ENCODE results near the gene INSYN2B. TPM values are rescaled to one million over a fixed set of nuclear protein-coding genes. Genes with fewer than 3 reads are reported as not detected.

The INSYN2B gene
- total RNA-seq, 1 experiment from 2014 or later: not detected

GRCh38 chr5:169889572-169889971, 90.7 kb downstream of the INSYN2B start:
- no peak overlapping the region for H3K4me3 ChIP-seq (replicated peaks in 1 of 2; ENCODE audit: low read depth in 1 of 2, low read length in 2 of 2)
- H3K9me2 ChIP-seq (ENCODE audit: insufficient read depth): no peaks in the 10 kb centered on the region
- intact Hi-C loops (cut with micrococcal nuclease): no loop called here
- no peak overlapping the region for H3K4me2 ChIP-seq (ENCODE audit: low read length)
- ChIA-PET CTCF (no interaction called here), POLR2A (no interaction called here), RAD21 (ENCODE audit: low non-redundant PET in 1 of 2, low total read pairs in 2 of 2, uncharacterized antibody in 2 of 2, unreplicated experiment in 2 of 2) (no interaction called here)
- no peaks in the 10 kb centered on the region for H3K9me3 ChIP-seq (ENCODE audit: control insufficient read depth in 1 of 2, insufficient read depth in 1 of 2, low read depth in 1 of 2, low read length in 2 of 2)
- TF ChIP-seq ZFX (IDR thresholded peaks at IDR 0.05): no peak
- TF ChIP-seq SIN3A (IDR thresholded peaks at IDR 0.05; ENCODE audit: low read depth): no peak
- no peak for TF ChIP-seq POLR2AphosphoS5 (IDR thresholded peaks at IDR 0.05; ENCODE audit: low read depth, low read length)
- TF ChIP-seq EZH2phosphoT487 (IDR thresholded peaks at IDR 0.05; ENCODE audit: borderline replicate concordance): no peak
- no peak for TF ChIP-seq SRF (IDR thresholded peaks at IDR 0.05; ENCODE audit: low read depth)
- no peak for TF ChIP-seq ZBTB33 (IDR thresholded peaks at IDR 0.05; ENCODE audit: extremely low read depth, insufficient replicate concordance, low read length)
- TF ChIP-seq ATF3 (IDR thresholded peaks at IDR 0.05): no peak
- TF ChIP-seq EZH2 (IDR thresholded peaks at IDR 0.05): no peak
- no peak for TF ChIP-seq ELF1 (IDR thresholded peaks at IDR 0.05; ENCODE audit: borderline replicate concordance, low read depth)
- TF ChIP-seq EGR1 (IDR thresholded peaks at IDR 0.05; ENCODE audit: low read depth): no peak
- no peak for TF ChIP-seq CEBPB (IDR thresholded peaks at IDR 0.05; ENCODE audit: low read depth)
- TF ChIP-seq TCF7L2 (IDR thresholded peaks at IDR 0.05; ENCODE audit: borderline replicate concordance, extremely low read depth, insufficient read depth, insufficient read length): no peak
- no peak for TF ChIP-seq FOSL1 (IDR thresholded peaks at IDR 0.05; ENCODE audit: low read depth)
- TF ChIP-seq POLR2A (IDR thresholded peaks at IDR 0.05; ENCODE audit: borderline replicate concordance, extremely low read depth, insufficient read depth, insufficient read length): no peak
- no peak for TF ChIP-seq MAX (IDR thresholded peaks at IDR 0.05)
- TF ChIP-seq YY1 (IDR thresholded peaks at IDR 0.05; ENCODE audit: extremely low read depth, insufficient replicate concordance, low read depth, low read length): no peak
- no peak for TF ChIP-seq REST (IDR thresholded peaks at IDR 0.05; ENCODE audit: low read depth)
- no peak for TF ChIP-seq JUND (IDR thresholded peaks at IDR 0.05)
- no peak for TF ChIP-seq CBX3 (IDR thresholded peaks at IDR 0.05; ENCODE audit: low read depth)
- TF ChIP-seq CTCF (IDR thresholded peaks at IDR 0.05 in 2 of 3, conservative IDR thresholded peaks at IDR 0.05 in 1 of 3; ENCODE audit: borderline replicate concordance in 1 of 3, insufficient read depth in 1 of 3, low read depth in 2 of 3, low read length in 2 of 3): no peak
- no peaks in the 10 kb centered on the region for H3K36me3 ChIP-seq (ENCODE audit: control insufficient read depth in 1 of 2, insufficient read depth in 2 of 2, low read length in 2 of 2)
- H3K27me3 ChIP-seq (ENCODE audit: insufficient read depth, low read length): peaks cover 4% of the 10 kb centered on the region; the same call in 1 of the 2 replicates
- no peak overlapping the region for H2AFZ ChIP-seq (ENCODE audit: low read depth, low read length, poor library complexity, severe bottlenecking)
- no peaks in the 10 kb centered on the region for H3K4me1 ChIP-seq (ENCODE audit: control insufficient read depth in 1 of 2, insufficient read depth in 2 of 2, low read length in 2 of 2)
- BruUV-seq (replicated peaks): no TSS peak
- DNase-seq (ENCODE audit: low read depth, low spot score) (no peak), ATAC-seq (no peak)
- H3K27ac ChIP-seq (ENCODE audit: low read depth, low read length): no peak overlapping the region
- H3K79me2 ChIP-seq (ENCODE audit: insufficient read depth, low read length): no peaks in the 10 kb centered on the region
- H4K20me1 ChIP-seq (ENCODE audit: insufficient read depth): no peaks in the 10 kb centered on the region
- H3K9ac ChIP-seq (ENCODE audit: low read length): no peak overlapping the region
